Left lung (tissue), 10 donors: ENCODE data around the gene MIAT. TPM values are rescaled to one million over a fixed set of nuclear protein-coding genes. Genes with fewer than 3 reads are reported as not detected.
"Not testable (repeated sequence)": the region's sequence is repeated elsewhere in the genome, so short reads cannot be mapped to it uniquely, and the experiment has no call there.

Experiments
- ATAC-seq: fragments of 200-7000 bp; cut with Tn5 transposase; one replicate; pipeline ENCODE4 v1.9.1; 2020; ENCODE audit warnings: moderate library complexity
- DNase-seq, 4 donors: peaks; one replicate each; pipeline ENCODE4 v3.0.0-alpha.2; 2013 to 2020
- H3K27ac ChIP-seq, 2 donors: fragments of 200-600 bp; sonication (generic) in 1 of 2; one replicate each; pipeline versions ENCODE4 v1.5.0 to v1.8.0; 2020 to 2021
- H3K27me3 ChIP-seq, 2 donors: fragments of 200-600 bp; sonication (generic) in 1 of 2; one replicate each; pipeline versions ENCODE4 v1.5.0 to v1.8.0; 2020 to 2021
- H3K36me3 ChIP-seq, 2 donors: fragments of 200-600 bp; sonication (generic) in 1 of 2; one replicate each; pipeline versions ENCODE4 v1.5.0 to v1.8.0; 2020 to 2021
- H3K4me1 ChIP-seq, 2 donors: fragments of 200-600 bp; one replicate each; pipeline ENCODE4 v1.8.0; 2021
- H3K4me3 ChIP-seq, 2 donors: fragments of 200-600 bp; sonication (generic) in 1 of 2; one replicate each; pipeline versions ENCODE4 v1.5.0 to v1.8.0; 2020 to 2021; ENCODE audit warnings: mild to moderate bottlenecking in 1 of 2
- H3K9me3 ChIP-seq, 2 donors: fragments of 200-600 bp; sonication (generic) in 1 of 2; one replicate each; pipeline versions ENCODE4 v1.5.0 to v1.8.0; 2020 to 2021
- intact Hi-C, 2 donors: fragments of 100-400 bp; cut with DNase I; formaldehyde crosslinking; loops; one replicate each; pipeline versions ENCODE4 v1.11.2 to v1.14.2; 2022
- polyA plus RNA-seq, 6 donors: library from polyadenylated mRNA; unstranded; fragments of 120-200 nt; gene quantifications; one replicate each; pipeline ENCODE4 v1.2.1, GENCODE V29; 2013; ENCODE audit not compliant: insufficient read length in 6 of 6
- total RNA-seq, 2 donors: library from RNA; stranded (reverse); fragmentation: NEBNext Ultra II Directional; extraction: Animal tissue kit (Norgen Biotek cat#: 25700); gene quantifications; one replicate each; pipeline ENCODE4 v1.2.1, GENCODE V29; 2021
- TF ChIP-seq, protein P1 (sequence below), 2 donors: fragments of 200-600 bp; sonication (generic) in 1 of 2; IDR thresholded peaks; one replicate each; pipeline versions ENCODE4 v1.5.0 to v1.8.0; 2021; ENCODE audit warnings: antibody characterized with exemption in 2 of 2
- donor health status: DM: no; HTN: yes; CAD: no.
- donor health status: DM: no; HTN: no; CAD: no.

Gene MIAT
- total and polyA plus RNA-seq, 8 donors, result 1.7 to 11.2 (median 2.8) TPM

DNA sequence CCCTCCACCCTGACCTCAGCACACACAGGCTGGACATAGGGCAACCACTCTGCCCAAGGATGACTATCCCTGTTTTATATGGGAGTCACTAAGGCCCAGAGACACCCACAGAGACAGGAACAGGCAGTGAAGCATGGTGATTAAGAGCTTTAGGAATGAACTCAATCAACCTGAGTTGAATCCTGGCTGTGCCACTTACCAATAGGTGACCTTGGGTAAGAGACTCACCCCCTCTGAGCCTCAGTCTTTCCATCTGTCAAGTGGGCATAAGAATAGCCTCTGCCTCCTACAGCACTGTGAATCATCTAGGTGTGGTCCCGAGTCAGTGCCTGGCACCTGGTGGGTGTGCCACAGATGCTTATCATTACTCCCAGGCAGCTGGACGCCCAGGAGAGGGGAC, 46.4 kb upstream of the MIAT start:
- Histone ChIP-seq H3K36me3 (no peaks in the 10 kb centered on the region), H3K27ac (no peak overlapping the region), H3K4me3 (no peak overlapping the region), H3K27me3 (peaks cover 0 to 6% of the 10 kb centered on the region in 2 donors), H3K9me3 (no peaks in the 10 kb centered on the region), H3K4me1 (peaks cover 0 to 3% of the 10 kb centered on the region in 2 donors)
- intact Hi-C loops, result no loop called here
- DNase-seq, result no peak
- TF ChIP-seq, protein P1, sequence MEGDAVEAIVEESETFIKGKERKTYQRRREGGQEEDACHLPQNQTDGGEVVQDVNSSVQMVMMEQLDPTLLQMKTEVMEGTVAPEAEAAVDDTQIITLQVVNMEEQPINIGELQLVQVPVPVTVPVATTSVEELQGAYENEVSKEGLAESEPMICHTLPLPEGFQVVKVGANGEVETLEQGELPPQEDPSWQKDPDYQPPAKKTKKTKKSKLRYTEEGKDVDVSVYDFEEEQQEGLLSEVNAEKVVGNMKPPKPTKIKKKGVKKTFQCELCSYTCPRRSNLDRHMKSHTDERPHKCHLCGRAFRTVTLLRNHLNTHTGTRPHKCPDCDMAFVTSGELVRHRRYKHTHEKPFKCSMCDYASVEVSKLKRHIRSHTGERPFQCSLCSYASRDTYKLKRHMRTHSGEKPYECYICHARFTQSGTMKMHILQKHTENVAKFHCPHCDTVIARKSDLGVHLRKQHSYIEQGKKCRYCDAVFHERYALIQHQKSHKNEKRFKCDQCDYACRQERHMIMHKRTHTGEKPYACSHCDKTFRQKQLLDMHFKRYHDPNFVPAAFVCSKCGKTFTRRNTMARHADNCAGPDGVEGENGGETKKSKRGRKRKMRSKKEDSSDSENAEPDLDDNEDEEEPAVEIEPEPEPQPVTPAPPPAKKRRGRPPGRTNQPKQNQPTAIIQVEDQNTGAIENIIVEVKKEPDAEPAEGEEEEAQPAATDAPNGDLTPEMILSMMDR (IDR thresholded peaks at IDR 0.05), result no peak
- ATAC-seq, result no peak

DNA sequence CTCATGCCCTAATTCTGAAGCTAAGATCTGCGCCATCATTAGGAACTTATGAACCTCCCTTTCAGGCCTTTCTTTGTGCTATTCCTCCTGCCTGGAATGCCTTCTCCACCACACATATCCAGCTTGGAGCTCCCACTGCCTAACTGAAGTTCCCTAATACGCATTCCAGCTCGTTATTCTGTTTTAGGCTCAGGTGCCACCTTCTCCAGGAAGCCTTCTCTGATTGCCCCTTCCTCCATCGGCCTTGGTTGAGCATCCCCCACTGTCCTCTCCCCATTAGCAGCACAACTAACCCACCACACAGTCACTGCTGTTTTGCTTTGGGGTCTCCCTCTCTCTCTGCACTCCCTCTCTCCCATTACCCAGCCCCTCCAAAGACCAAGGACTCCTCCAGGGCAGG, 44.7 kb upstream of the MIAT start:
- Histone ChIP-seq H3K4me1 (peaks cover 0 to 19% of the 10 kb centered on the region in 2 donors), H3K27me3 (peaks cover 0 to 6% of the 10 kb centered on the region in 2 donors), H3K36me3 (no peaks in the 10 kb centered on the region), H3K4me3 (no peak overlapping the region), H3K27ac (no peak overlapping the region), H3K9me3 (no peaks in the 10 kb centered on the region)
- DNase-seq (no peak), ATAC-seq (no peak)
- intact Hi-C loops, result no loop called here
- TF ChIP-seq, protein P1 (IDR thresholded peaks at IDR 0.05), result no peak

DNA sequence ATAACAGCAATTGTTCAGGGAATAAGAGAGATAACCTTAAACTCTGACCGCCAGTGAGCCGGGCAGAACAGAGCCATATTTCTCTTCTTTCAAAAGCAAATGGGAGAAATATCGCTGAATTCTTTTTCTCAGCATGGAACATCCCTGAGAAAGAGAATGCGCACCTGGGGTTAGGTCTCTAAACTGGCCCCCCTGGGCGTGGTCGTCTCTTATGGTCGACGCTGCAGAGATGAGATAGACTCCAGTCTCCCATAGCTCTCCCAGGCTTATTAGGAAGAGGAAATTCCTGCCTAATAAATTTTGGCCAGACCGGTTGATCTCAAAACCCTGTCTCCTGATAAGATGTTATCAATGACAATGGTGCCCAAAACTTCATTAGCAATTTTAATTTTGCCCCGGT, 43.6 kb upstream of the MIAT start:
- H3K36me3 ChIP-seq, H3K9me3 ChIP-seq, H3K27me3 ChIP-seq, H3K4me3 ChIP-seq, ATAC-seq, DNase-seq, H3K27ac ChIP-seq, intact Hi-C loops: not testable (repeated sequence)
- H3K4me1 ChIP-seq, result peaks cover 0 to 26% of the 10 kb centered on the region in 2 donors

DNA sequence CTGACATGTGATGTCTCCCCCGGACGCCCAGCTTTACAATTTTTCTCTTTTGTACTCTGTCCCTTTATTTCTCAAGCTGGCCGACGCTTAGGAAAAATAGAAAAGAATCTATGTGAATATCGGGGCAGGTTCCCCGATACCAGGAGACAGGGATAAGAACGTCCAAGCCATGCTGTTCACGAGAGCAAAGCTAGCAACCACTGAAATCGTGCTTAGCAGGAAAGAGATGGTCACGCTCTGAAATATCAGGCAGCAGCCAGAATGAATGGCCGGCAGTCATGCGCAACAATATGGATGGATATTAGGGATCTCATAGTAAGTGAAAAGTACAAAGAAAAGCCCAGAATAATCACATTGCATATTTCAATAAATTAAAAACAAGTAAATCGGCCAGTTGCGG, 43.1 kb upstream of the MIAT start:
- Histone ChIP-seq H3K36me3 (no peaks in the 10 kb centered on the region), H3K4me3 (no peak overlapping the region), H3K27ac (no peak overlapping the region), H3K4me1 (peaks cover 0 to 26% of the 10 kb centered on the region in 2 donors), H3K27me3 (peaks cover 0 to 6% of the 10 kb centered on the region in 2 donors), H3K9me3 (no peaks in the 10 kb centered on the region)
- intact Hi-C loops, result no loop called here
- ATAC-seq, result no peak
- TF ChIP-seq, protein P1 (IDR thresholded peaks at IDR 0.05), result no peak
- DNase-seq, result no peak

DNA sequence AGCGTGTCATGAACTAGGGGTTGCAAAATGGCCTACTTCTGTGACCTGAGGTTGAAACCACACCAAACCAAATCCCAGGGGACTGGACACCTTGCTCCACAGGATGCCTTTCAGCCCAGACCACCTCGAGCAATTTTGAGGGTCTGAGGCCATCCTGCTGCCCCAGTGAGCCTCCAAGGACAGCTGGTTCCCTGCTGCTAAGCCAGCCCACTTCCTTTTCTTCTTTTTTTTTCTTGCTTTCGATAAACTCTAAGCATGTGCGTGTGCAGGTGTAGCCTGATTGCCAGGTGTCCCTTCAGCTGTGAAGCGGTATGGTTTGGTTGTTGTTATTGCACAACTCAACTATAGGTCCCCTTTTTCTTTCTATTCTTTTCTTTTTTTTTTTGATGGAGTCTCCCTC, 42.2 kb upstream of the MIAT start:
- TF ChIP-seq, protein P1 (IDR thresholded peaks at IDR 0.05), result no peak
- Histone ChIP-seq H3K27me3 (peaks cover 0 to 10% of the 10 kb centered on the region in 2 donors), H3K36me3 (no peaks in the 10 kb centered on the region), H3K9me3 (no peaks in the 10 kb centered on the region), H3K4me3 (no peak overlapping the region), H3K27ac (no peak overlapping the region), H3K4me1 (peaks cover 0 to 34% of the 10 kb centered on the region in 2 donors)
- intact Hi-C loops, result no loop called here
- ATAC-seq, result no peak
- DNase-seq, result no peak

DNA sequence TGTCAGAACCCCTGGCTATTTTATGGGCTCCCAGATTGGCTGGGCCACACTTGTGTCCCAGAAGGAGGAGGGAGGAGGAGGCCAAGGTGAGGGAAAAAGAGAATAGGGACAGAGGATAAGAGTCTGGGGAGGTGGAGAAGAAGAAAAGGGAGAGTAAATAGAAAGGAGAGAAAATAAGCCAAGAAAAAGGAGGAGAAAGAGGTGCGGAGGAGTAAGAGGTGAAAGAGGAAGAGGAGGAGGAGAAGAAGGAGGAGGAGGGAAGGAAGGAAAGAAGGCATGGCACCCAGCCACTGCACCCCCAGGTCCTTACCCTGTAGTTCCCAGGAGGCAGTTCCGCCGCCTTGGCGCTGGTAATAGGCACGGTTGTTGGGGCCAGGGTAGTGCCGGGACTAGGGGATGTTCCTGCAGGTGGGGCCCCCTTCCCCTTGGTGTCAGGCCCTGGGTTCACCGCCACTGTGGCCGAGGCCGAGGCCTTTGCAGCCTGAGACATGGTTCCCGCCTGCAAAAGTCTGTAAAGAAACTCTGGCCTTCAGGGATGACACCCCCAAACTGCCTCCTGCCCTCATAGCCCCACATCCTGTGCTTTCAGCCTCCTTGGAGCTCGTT, 41.5 kb upstream of the MIAT start:
- intact Hi-C loops, result no loop called here
- Histone ChIP-seq H3K4me3 (no peak overlapping the region), H3K27ac (no peak overlapping the region), H3K4me1 (peaks cover 0 to 36% of the 10 kb centered on the region in 2 donors), H3K9me3 (no peaks in the 10 kb centered on the region), H3K36me3 (no peaks in the 10 kb centered on the region), H3K27me3 (peaks cover 0 to 10% of the 10 kb centered on the region in 2 donors)
- TF ChIP-seq, protein P1 (IDR thresholded peaks at IDR 0.05), result no peak
- DNase-seq, result no peak
- ATAC-seq, result no peak
